DMS114 treated with DMSO at 0.1 percent for 48 hours (cell line): ENCODE results near the gene LRBA.
"Not testable (repeated sequence)": the region's sequence is repeated elsewhere in the genome, so short reads cannot be mapped to it uniquely, and the experiment has no call there.

ENCODE experiments used
- DNase-seq: peaks from one replicate; lab custom pipeline; 2025; ENCODE audit not compliant: unreplicated experiment; lab: John Stamatoyannopoulos, UW

Gene LRBA

DNA sequence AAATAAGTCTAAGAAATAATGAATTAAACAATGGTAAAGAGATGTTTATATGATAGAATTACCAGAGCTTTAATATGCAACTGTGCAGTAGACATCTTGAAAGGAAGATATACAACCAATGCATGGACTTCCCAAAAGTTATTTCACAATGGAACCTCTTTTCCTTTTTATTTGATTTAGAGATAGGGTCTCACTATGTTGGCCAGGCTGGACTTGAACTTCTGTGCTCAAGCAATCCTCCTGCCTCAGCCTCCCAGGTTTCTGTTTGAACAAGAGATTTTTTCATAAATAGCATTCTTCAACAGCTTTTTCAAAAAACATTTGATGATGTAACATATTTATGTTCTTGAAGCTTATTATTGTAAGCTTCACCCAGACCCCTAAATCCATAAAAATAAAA lies 72.0 kb downstream of the LRBA start:
- DNase-seq, result no peak

DNA sequence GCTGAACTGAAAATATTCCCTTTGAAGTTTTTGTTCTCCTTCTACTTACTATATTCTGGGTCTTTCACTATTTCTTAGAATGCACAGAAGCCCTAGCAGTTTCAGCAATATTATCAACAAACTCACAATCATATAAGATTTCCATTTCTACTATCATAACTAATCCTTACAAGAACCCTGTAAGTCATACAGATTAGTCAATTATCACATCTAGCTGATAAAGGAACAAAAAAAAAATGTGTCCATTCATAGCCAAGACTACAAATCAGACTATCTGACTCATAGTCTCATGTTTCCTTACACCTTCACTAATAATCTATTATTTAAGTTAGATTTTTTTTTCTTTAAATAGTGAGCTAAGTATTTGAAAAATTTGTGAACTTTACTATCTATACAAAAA lies 72.5 kb downstream of the LRBA start:
- DNase-seq, result no peak

DNA sequence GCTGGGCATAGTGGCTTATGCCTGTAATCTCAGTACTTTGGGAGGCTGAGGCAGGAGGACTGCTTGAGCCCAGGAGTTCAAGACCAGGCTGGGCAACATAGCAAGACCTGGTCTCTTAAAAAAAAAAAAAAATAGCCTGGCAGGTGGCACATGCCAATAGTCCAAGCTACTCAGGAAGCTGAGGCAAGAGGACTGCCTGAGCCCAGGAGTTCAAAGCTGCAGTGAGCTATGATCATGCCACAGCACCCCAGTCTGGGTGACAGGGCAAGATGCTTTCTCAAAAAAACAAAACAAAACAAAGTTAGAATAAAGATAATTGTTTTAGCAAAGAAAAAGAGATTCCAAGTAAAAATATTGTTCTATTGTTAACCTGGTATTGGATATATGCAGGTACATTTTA lies 75.0 kb downstream of the LRBA start:
- DNase-seq, result no peak

DNA sequence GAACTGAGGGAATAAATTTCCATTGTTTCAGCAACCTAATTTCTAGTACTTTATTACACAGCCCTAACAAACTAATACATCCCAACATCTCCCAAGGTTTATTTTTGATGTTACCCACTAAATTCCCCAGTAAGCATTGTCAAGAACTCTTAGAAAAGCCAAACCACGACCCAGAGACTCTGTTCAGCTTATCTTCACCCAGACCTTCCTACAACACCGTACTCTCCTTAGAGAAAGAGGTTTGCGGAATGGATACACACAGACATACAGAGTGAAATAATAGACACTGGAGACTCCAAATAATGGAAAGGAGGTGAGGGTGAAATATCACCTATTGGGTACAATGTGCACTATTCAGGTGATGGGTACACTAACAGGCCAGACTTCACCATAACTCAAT lies 75.6 kb downstream of the LRBA start:
- no peak for DNase-seq

DNA sequence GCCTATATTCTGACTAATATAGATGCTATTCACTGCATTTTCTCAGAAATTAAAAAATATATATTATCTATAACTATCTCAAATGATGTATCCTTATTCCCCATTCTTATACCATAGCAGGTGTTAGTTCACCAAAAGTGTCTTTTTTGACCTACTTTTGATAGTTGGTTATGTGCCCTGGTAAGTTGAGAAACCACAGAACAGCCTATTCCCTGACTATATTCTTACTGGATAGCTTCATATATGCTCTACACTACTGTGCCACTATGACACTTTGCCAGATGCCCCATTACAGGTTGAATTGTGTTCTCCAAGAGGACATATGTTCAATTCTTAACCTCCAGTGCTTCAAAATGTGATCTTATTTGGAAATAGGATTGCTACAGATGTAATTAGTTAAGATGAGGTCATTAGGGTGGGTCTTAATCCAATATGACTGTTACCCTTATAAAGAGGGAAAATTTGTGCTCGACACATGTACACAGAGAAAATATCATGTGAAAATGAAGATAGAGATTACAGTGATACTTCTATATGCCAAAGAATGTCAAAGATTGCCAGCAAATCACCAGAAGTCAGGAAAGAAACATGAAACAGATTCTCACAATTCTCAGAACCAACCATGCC lies 76.1 kb downstream of the LRBA start:
- no peak for DNase-seq

DNA sequence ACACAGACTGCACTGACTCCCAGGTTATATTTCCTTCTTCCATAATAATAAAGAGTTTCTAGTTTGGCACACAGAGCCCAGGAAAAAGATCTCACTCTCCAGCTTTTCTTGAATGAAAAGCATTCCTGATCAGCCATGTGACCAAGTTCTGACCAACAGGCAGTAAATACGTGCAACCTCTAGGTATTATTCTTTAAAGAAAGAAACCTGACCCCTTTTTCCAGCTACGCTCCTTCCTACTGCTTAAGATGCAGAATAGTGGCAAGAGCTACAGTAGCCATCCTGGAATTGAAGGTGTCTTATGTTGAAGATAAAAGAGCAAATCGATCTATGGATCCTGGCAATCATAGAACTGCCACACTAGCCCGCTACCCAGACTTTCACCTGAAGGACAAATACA lies 76.7 kb downstream of the LRBA start:
- no peak for DNase-seq

DNA sequence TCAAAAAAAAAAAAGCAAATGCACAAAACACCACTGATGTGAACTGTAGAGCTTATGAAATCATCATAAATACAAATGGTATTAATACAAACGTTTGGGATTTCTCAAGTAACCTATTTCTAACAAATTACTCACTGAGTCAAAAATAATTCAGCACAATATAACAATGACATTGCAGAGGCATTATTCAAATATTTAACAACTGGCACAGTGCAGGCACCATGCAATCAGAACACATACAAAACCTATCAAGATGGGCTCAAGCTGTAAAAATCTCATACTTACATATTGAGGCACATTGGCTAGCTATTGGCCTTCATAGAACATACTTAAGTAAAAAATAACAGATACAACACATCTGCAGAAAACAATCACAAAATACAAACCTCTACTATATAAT lies 81.1 kb downstream of the LRBA start:
- DNase-seq, result no peak

DNA sequence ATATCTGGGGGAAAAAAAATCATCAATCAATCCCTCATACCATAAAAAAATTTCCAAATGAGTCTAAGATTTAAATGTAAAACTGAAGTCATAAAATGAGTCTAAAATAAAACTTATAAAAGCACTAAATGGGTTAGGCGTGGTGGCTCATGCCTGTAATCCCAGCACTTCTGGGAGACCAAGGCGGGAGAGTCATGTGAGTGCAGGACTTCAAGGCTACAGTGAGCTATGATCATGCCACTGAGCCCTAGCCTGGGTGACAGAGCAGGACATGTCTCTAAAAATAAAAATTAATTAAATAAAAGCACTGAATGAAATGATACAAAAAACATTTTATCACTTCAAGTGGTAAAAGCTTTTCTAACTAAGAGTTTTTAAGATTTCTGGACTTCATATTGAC lies 83.3 kb downstream of the LRBA start:
- DNase-seq, result no peak

DNA sequence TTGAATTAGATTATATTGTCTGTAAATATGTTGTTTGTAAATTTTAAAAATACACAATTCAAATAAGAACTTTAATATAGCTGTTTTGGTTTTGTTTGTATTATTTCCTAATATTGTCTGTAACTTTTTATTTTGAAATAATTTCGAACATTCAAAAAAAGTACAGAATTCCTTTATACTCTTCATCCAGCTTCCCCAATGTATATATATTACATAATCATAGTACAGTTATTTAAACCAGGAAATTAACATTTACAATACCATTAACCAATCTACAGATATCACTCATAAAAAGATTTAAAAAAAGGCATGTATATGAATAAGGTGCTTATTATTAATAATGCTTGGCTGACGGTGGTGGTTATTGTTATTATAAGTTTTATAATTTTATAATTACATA lies 84.1 kb downstream of the LRBA start:
- DNase-seq, result no peak

DNA sequence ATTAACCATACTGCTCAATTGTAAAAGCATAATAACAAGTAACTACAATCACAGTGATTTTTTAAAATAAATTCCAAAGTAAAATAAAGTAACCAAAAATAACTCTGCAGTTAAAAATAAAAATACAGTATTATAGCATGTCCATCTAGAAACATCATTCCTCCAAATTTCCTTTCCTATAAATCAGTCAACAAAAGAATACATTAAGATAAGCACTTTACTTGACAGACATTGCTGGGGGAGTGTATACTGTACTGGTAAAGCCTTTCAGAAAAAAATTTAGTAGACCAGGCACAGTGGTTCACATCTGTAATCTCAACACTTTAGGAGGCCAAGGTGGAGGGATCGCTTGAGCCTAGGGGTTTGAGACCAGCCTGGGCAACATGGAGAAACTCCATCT lies 91.1 kb downstream of the LRBA start:
- no peak for DNase-seq

DNA sequence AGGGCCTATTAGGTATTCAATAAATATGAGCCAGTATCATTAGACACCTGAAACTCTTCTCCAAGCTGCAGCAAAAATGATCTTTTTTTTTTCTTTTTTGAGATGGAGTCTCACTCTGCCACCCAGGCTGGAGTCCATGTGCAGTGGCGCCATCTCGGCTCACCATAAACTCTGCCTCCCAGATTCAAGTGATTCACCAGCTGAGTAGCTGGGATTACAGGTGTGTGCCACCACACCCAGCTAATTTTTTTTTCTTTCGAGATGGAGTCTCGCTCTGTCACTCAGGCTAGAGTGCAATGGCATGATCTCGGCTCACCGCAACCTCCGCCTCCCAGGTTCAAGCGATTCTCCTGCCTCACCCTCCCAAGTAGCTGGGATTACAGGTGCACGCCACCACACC lies 93.6 kb downstream of the LRBA start:
- DNase-seq, result not testable (repeated sequence)

DNA sequence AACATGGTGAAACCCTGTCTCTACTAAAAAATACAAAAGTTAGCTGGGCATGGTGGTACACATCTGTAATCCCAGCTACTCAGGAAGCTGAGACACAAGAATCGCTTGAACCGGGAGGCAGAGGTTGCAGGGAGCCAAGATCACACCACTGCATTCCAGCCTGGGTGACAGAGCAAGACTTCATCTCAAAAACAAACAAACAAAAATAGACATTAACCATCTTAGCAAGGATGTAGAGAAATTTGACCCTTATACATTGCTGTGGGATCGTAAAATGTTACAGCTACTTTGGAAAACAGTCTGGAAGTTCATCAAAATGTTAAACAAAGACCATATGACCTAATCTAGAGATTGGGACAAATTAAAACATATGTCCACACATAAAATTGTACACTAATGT lies 96.5 kb downstream of the LRBA start:
- not testable (repeated sequence) for DNase-seq

DNA sequence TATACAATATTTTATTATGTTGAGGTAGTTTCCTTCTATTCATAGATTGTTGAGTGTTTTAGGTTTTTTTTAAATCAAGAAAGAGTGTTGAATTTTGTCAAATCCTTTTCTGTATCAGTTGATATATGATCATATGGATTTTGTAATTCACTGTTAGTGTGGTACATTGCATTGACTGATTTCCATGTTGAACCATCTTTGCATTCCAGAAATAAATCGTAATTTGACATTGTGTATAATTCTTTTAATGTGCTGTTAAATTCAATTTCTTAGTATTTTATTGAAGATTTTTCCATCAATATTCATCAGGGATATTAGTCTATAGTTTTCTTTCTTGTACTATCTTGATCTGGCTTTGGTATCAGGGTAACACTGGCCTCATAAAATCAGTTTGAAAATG lies 103.8 kb downstream of the LRBA start:
- no peak for DNase-seq

DNA sequence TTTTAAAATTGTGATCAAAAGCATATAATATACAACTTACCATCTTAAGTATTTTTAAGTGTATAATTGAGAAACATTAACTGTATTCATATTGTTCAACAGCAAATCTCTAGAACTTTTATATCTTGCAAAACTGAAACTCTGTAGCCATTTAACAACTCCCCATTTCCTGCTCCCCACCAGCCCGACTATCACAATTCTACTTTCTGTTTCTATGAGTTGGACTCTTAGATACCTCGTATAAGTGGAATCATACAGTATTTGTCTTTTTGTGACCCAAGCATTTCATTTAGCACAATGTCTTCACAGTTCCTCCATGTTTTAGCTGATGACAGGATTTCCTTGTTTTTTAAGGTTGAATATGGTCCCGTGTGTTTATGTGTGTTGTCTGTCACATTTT lies 106.0 kb downstream of the LRBA start:
- no peak for DNase-seq

DNA sequence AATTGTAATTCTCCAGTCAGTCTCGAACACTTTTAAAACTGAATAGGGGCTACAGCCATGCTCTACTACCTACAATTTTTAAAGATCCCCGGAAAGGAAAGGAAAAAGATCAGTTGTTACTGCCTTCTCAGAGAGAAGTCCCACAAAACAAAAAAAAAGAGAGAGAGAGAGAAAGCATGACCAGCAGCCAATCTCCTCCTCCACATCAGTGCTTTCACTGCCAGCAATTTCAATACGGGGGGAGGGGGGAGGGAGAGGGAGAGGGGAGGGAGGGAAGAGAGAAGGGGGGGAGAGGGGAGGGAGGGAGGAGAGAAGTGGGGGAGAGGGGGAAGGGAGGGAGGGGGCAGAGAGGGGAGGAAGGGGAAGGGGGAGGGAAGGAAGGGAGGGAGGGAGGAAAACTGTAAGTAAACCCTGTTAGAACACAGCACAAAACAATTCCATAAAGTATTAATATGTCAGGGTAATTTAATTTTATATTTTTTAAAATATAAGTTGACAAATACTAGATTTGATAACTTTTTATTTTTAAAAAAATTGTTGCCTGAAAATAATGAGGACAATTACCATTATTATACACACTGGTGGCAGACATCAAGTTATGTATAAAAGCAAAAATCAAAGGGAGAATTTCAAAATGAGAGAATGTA lies 108.0 kb downstream of the LRBA start:
- no peak for DNase-seq

DNA sequence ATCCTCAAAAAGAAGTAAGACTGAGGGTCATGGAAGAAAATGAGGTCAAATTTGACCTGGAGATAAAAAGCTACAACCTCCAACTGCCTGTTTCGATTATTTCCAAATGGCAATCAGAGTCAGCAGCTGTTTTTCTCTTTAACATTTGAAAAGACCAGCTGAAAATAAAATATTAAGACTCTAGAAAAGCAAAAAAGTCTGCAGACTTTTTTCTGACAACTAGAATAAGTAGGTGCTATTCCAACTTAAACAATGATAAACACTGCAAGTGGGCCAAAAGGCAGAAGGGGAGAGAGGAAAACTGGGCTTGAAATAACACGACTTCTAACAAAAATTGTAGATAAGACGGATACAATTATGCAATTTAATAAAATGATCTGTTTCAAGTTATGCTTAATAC lies 110.4 kb downstream of the LRBA start:
- DNase-seq, result no peak

DNA sequence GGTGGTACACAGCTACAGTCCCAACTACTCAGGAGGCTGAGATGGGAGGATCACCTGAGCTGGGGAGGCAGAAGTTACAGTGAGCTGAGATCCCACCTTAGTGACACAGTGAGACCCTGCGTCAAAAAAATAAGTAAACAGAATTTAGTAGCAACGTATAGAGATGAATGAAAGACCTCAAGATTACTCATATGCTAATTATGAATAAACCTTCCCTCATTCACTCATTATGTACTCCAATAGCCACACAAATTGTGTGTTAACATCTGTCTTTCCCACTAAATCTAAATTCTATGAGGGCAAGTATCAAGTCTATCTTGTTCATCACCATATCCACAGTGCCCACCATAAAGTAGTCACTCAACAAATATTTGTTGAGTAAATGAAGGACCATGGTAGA lies 111.5 kb downstream of the LRBA start:
- DNase-seq, result no peak

DNA sequence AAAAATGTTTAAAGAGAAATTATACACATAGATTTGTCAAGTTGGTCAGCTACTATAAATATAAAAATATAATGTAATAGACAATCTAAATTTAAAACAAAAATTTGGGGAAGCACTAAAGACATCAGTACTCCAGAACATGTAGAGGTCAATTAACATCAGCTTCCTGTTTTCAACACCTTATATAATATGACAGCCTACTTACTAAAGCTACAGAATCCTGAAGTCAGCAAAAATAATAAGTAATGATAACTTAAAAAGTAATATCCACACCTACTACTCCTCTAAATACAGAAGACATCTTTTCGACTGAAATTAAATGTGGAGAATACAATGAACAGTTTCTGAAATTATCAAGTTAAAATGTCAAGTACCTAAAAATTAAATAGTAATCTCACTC lies 118.6 kb downstream of the LRBA start:
- no peak for DNase-seq

DNA sequence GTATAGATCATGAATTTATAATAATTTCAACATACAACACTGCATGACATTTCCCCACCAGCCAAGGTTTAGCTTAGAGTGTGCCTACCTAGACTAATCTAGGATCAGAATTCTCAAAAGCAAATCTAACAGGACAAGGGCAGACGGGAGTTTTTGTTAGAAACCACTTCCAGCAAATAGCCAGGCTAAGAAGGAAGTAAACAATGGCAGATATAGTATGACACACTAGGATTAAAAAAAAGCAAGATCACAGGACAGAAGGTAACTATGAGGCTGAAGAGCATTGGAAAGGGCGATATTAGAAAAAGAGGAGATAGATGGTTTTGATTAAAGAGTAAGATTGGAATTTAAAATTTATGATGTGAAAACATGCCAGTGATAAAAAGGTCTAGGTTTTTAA lies 124.8 kb downstream of the LRBA start:
- DNase-seq, result no peak

DNA sequence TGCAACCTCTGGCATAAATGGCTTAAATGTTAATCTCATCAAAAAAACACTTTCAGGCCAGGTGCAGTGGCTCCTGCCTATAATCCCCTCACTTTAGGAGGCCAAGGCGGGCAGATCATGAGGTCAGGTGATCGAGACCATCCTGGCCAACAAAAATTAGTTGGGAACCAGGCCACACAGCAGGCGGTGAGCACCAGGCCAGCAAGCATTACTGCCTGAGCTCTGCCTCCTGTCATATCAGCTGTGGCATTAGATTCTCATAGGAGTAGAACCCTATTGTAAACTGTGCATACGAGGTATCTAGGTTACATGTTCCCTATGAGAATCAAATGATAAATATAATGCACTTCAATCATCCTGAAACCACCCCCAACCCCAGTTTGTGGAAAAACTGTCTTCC lies 125.8 kb downstream of the LRBA start:
- no peak for DNase-seq

DNA sequence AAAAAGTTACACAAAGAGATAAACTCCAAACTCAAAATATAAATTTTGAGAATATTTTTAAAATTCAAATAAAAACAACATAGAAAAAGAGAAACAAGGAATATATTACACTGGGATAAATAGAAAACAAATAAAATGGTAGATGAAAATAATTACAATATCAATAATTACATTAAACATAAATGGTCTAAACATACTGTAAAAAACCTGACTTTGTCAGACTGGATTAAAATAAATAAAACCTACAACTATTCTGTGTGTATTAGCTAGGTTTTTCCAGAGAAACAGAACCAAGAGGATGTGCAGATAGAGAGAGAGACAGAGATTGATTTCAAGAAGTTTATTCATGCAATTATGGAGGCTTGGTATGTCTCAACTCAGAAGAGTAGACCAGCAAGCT lies 126.5 kb downstream of the LRBA start:
- DNase-seq, result no peak

DNA sequence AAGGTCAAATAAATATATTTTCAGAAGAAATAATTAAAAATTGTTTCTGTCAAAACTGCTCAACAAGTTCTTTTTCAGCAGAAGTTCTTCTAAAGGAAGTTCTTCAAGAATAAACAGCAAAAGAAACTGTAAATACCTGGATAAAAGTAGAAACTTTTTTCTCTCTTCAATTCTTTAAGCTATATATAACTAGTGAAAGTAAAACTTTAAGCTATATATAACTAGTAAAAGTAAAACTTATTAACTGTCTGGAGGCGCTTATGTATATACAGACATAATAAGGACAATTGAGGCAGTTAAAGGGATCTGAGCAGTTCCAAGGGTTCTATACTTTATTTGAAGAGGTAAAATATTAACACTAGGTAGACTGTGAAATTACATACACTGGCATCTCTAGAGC lies 126.9 kb downstream of the LRBA start:
- DNase-seq, result no peak

DNA sequence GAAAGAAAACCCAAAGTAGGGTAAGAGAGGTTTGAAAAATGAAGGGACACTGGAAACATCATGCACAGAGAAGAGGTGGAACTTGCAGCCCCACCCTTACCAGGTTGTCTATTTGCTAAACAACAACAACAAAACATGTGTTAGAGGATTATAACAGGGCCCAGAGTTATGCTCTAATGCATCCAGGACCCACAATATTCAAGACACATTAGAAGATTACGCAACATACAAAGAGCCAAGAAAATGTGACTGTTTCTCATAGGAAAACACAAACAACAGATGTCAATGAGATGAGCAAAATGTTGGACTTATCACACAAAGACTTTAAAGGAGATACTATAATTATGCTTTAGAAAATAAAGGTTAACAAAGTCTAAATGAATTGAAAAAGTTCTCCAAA lies 128.5 kb downstream of the LRBA start:
- no peak for DNase-seq
